ENCODE measurements around the gene PPM1H.

PPM1H gene

DNA sequence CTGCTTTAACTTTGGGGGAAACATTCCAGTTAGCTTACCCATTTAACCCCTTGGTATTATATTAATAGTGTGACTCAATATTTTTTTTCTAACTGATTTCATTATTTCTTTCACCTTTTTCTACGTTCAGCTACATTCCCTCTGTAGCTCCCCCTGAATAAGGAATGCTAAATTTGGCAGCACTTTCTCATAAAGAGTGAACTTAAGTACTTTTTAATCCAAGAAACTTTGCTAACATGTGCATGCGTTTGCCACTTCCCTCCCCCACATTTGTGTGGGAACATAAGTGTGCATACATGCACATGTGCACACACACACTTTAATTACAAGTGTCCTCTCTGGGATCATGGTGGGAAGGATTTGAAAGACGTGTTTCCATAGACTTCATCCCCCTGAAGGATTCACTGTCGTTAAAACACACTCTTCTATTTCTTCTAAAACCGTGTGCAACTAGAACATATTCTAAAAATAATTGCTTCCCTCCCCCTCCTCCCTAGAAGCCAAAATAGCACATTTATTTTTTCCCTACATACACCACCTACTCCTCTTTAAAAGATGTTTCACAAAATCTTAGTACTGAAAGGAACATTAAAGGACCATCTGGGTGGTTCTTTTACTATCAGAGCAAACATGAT lies 142.6 kb downstream of the PPM1H start:
- Histone ChIP-seq H2BK15ac (ENCODE audit: low read depth, poor library complexity, severe bottlenecking) (no peak overlapping the region), H3K4me2 (ENCODE audit: low read length, poor library complexity, severe bottlenecking) (no peak overlapping the region)

GRCh38 chr12:62789851-62790250 lies 145.1 kb downstream of the PPM1H start:
- H3K14ac ChIP-seq (ENCODE audit: low read length in 2 of 2) = no peak overlapping the region
- no peak overlapping the region for H2BK15ac ChIP-seq (ENCODE audit: low read depth, poor library complexity, severe bottlenecking)
- peaks cover 0 to 7% of the 10 kb centered on the region in 2 experiments for H3K36me3 ChIP-seq (ENCODE audit: control insufficient read depth in 1 of 2, insufficient read depth in 2 of 2, low read depth in 1 of 2, low read length in 2 of 2)
- H3K79me1 ChIP-seq (replicated peaks; ENCODE audit: low read length, poor library complexity, severe bottlenecking) = peaks cover 6% of the 10 kb centered on the region
- H4K8ac ChIP-seq (ENCODE audit: low read length) = no peak overlapping the region
- H3K23ac ChIP-seq (ENCODE audit: low read length in 2 of 2) = no peak overlapping the region
- no peak overlapping the region for H2AFZ ChIP-seq (ENCODE audit: low read depth, low read length)
- H3K27me3 ChIP-seq (ENCODE audit: control insufficient read depth in 1 of 2, insufficient read depth in 1 of 2, low read length in 2 of 2) = no peaks in the 10 kb centered on the region
- H3K9me3 ChIP-seq (ENCODE audit: control insufficient read depth, low read length) = no peaks in the 10 kb centered on the region
- H3K9ac ChIP-seq (ENCODE audit: low read length) = no peak overlapping the region
- no peak overlapping the region for H3K4me2 ChIP-seq (ENCODE audit: low read length, poor library complexity, severe bottlenecking)
- no peak for DNase-seq
- peaks cover 10% of the 10 kb centered on the region for H3K4me1 ChIP-seq (ENCODE audit: control insufficient read depth, insufficient read depth, low read depth, low read length)
- WGBS = 96% methylated on average over 3 of the region's 3 CpGs
- H4K91ac ChIP-seq (ENCODE audit: low read length) = no peak overlapping the region
- H3K4me3 ChIP-seq (ENCODE audit: insufficient read depth in 1 of 2, low read depth in 1 of 2, low read length in 2 of 2) = no peak overlapping the region
- no peak overlapping the region for H3K18ac ChIP-seq (ENCODE audit: low read depth in 1 of 2, low read length in 2 of 2)
- H2BK5ac ChIP-seq (ENCODE audit: low read depth, low read length, poor library complexity, severe bottlenecking) = no peak overlapping the region
- H2BK120ac ChIP-seq (ENCODE audit: low read depth, low read length) = no peak overlapping the region
- no peak overlapping the region for H2BK12ac ChIP-seq (ENCODE audit: low read length in 2 of 2)
- H3K27ac ChIP-seq (ENCODE audit: low read length, poor library complexity, severe bottlenecking) = no peak overlapping the region
- H3K4ac ChIP-seq (ENCODE audit: low read depth in 1 of 2, low read length in 2 of 2) = no peak overlapping the region
- H2AK5ac ChIP-seq (ENCODE audit: low read length, severe bottlenecking) = no peak overlapping the region

More for the DNA sequence above, 142.6 kb downstream of the PPM1H start:
- WGBS = 84% methylated on average over 5 of the region's 5 CpGs
- no peak for DNase-seq
- Histone ChIP-seq H3K14ac (ENCODE audit: low read length in 2 of 2) (no peak overlapping the region), H3K4ac (ENCODE audit: low read depth in 1 of 2, low read length in 2 of 2) (no peak overlapping the region), H3K27ac (ENCODE audit: low read length, poor library complexity, severe bottlenecking) (no peak overlapping the region), H3K79me1 (replicated peaks; ENCODE audit: low read length, poor library complexity, severe bottlenecking) (peaks cover 7% of the 10 kb centered on the region), H3K27me3 (ENCODE audit: control insufficient read depth in 1 of 2, insufficient read depth in 1 of 2, low read length in 2 of 2) (no peaks in the 10 kb centered on the region), H4K8ac (ENCODE audit: low read length) (peak overlapping the region; percentile 67), H2AFZ (ENCODE audit: low read depth, low read length) (no peak overlapping the region), H3K36me3 (ENCODE audit: control insufficient read depth in 1 of 2, insufficient read depth in 2 of 2, low read depth in 1 of 2, low read length in 2 of 2) (no peaks in the 10 kb centered on the region), H3K9ac (ENCODE audit: low read length) (peak overlapping the region; percentile 67), H2AK5ac (ENCODE audit: low read length, severe bottlenecking) (no peak overlapping the region), H4K91ac (ENCODE audit: low read length) (no peak overlapping the region), H3K4me1 (ENCODE audit: control insufficient read depth, insufficient read depth, low read depth, low read length) (peaks cover 3% of the 10 kb centered on the region), H3K4me3 (ENCODE audit: insufficient read depth in 1 of 2, low read depth in 1 of 2, low read length in 2 of 2) (no peak overlapping the region), H2BK120ac (ENCODE audit: low read depth, low read length) (no peak overlapping the region), H3K18ac (ENCODE audit: low read depth in 1 of 2, low read length in 2 of 2) (no peak overlapping the region), H3K23ac (ENCODE audit: low read length in 2 of 2) (no peak overlapping the region), H2BK12ac (ENCODE audit: low read length in 2 of 2) (no peak overlapping the region), H2BK5ac (ENCODE audit: low read depth, low read length, poor library complexity, severe bottlenecking) (no peak overlapping the region), H3K9me3 (ENCODE audit: control insufficient read depth, low read length) (no peaks in the 10 kb centered on the region)

GRCh38 chr12:62787611-62788010 lies 147.3 kb downstream of the PPM1H start:
- no peak overlapping the region for H2AFZ ChIP-seq (ENCODE audit: low read depth, low read length)
- no peak overlapping the region for H3K14ac ChIP-seq (ENCODE audit: low read length in 2 of 2)
- no peak overlapping the region for H3K4me3 ChIP-seq (ENCODE audit: insufficient read depth in 1 of 2, low read depth in 1 of 2, low read length in 2 of 2)
- no peak overlapping the region for H3K4me2 ChIP-seq (ENCODE audit: low read length, poor library complexity, severe bottlenecking)
- 57% methylated on average over 4 of the region's 4 CpGs for WGBS
- no peak overlapping the region for H3K27ac ChIP-seq (ENCODE audit: low read length, poor library complexity, severe bottlenecking)
- no peak overlapping the region for H3K23ac ChIP-seq (ENCODE audit: low read length in 2 of 2)
- no peak overlapping the region for H2BK15ac ChIP-seq (ENCODE audit: low read depth, poor library complexity, severe bottlenecking)
- no peak overlapping the region for H2BK5ac ChIP-seq (ENCODE audit: low read depth, low read length, poor library complexity, severe bottlenecking)
- no peak overlapping the region for H2BK12ac ChIP-seq (ENCODE audit: low read length in 2 of 2)
- no peak overlapping the region for H3K18ac ChIP-seq (ENCODE audit: low read depth in 1 of 2, low read length in 2 of 2)
- H4K8ac ChIP-seq (ENCODE audit: low read length) = no peak overlapping the region
- H3K27me3 ChIP-seq (ENCODE audit: control insufficient read depth in 1 of 2, insufficient read depth in 1 of 2, low read length in 2 of 2) = no peaks in the 10 kb centered on the region
- no peak overlapping the region for H3K4ac ChIP-seq (ENCODE audit: low read depth in 1 of 2, low read length in 2 of 2)
- H3K9ac ChIP-seq (ENCODE audit: low read length) = peak overlapping the region; percentile 66
- no peak overlapping the region for H2BK120ac ChIP-seq (ENCODE audit: low read depth, low read length)
- no peak overlapping the region for H2AK5ac ChIP-seq (ENCODE audit: low read length, severe bottlenecking)
- H3K79me1 ChIP-seq (replicated peaks; ENCODE audit: low read length, poor library complexity, severe bottlenecking) = peaks cover 6% of the 10 kb centered on the region
- H3K4me1 ChIP-seq (ENCODE audit: control insufficient read depth, insufficient read depth, low read depth, low read length) = peaks cover 10% of the 10 kb centered on the region
- H3K9me3 ChIP-seq (ENCODE audit: control insufficient read depth, low read length) = no peaks in the 10 kb centered on the region
- H3K36me3 ChIP-seq (ENCODE audit: control insufficient read depth in 1 of 2, insufficient read depth in 2 of 2, low read depth in 1 of 2, low read length in 2 of 2) = peaks cover 0 to 7% of the 10 kb centered on the region in 2 experiments
- H4K91ac ChIP-seq (ENCODE audit: low read length) = no peak overlapping the region
- no peak for DNase-seq

DNA sequence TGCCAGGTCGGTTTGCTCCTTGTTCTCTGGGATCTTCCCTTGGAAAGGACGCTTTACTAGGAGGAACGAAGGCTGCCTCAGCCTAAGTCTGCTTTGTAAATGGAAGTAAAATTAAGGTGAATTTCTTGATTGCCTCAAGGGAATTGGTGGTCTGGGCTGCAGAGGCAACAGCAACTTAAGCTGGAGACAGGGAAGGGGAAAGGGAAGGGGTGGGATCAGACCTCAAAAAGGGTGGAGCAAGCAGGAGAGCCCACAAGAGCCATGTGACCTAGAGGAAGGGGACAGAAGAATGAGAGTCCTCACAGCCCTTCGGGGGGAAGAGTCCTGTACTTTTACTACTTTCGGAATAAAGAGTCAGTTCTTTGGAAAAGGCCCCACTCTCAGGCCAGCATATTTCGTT lies 147.9 kb downstream of the PPM1H start:
- Histone ChIP-seq H2AFZ (ENCODE audit: low read depth, low read length) (no peak overlapping the region), H3K4me3 (ENCODE audit: insufficient read depth in 1 of 2, low read depth in 1 of 2, low read length in 2 of 2) (no peak overlapping the region), H3K9ac (ENCODE audit: low read length) (peak overlapping the region; percentile 66), H2AK5ac (ENCODE audit: low read length, severe bottlenecking) (peak overlapping the region; percentile 41), H2BK120ac (ENCODE audit: low read depth, low read length) (no peak overlapping the region), H4K8ac (ENCODE audit: low read length) (peak overlapping the region; percentile 61), H3K4me2 (ENCODE audit: low read length, poor library complexity, severe bottlenecking) (no peak overlapping the region), H3K14ac (ENCODE audit: low read length in 2 of 2) (no peak overlapping the region), H3K4ac (ENCODE audit: low read depth in 1 of 2, low read length in 2 of 2) (peak overlapping the region in 1 of 2 experiments; percentile 37), H3K79me1 (replicated peaks; ENCODE audit: low read length, poor library complexity, severe bottlenecking) (peaks cover 6% of the 10 kb centered on the region), H3K9me3 (ENCODE audit: control insufficient read depth, low read length) (no peaks in the 10 kb centered on the region), H2BK12ac (ENCODE audit: low read length in 2 of 2) (peak overlapping the region; percentile 52 to 59), H2BK15ac (ENCODE audit: low read depth, poor library complexity, severe bottlenecking) (no peak overlapping the region), H3K18ac (ENCODE audit: low read depth in 1 of 2, low read length in 2 of 2) (peak overlapping the region; percentile 59 to 72), H3K23ac (ENCODE audit: low read length in 2 of 2) (no peak overlapping the region), H4K91ac (ENCODE audit: low read length) (peak overlapping the region; percentile 64), H3K27me3 (ENCODE audit: control insufficient read depth in 1 of 2, insufficient read depth in 1 of 2, low read length in 2 of 2) (no peaks in the 10 kb centered on the region), H3K27ac (ENCODE audit: low read length, poor library complexity, severe bottlenecking) (no peak overlapping the region), H3K4me1 (ENCODE audit: control insufficient read depth, insufficient read depth, low read depth, low read length) (peaks cover 8% of the 10 kb centered on the region), H3K36me3 (ENCODE audit: control insufficient read depth in 1 of 2, insufficient read depth in 2 of 2, low read depth in 1 of 2, low read length in 2 of 2) (peaks cover 0 to 7% of the 10 kb centered on the region in 2 experiments), H2BK5ac (ENCODE audit: low read depth, low read length, poor library complexity, severe bottlenecking) (no peak overlapping the region)
- WGBS = 99% methylated on average over 5 of the region's 6 CpGs
- DNase-seq = no peak

All from mesenchymal stem cell (in vitro differentiated cells and primary cell).